Mononuclear cell (primary cell): ENCODE results near the gene ZNF76. TPM values are rescaled to one million over a fixed set of nuclear protein-coding genes. Genes with fewer than 3 reads are reported as not detected.
"Not testable (repeated sequence)": the region's sequence is repeated elsewhere in the genome, so short reads cannot be mapped to it uniquely, and the experiment has no call there.

Experiments
- H3K27me3 ChIP-seq: 2 replicates; pipeline ENCODE4 v1.6.0; 2011; ENCODE audit warnings: low read length, control low read depth; ENCODE audit not compliant: insufficient read depth
- H3K4me1 ChIP-seq: 2 replicates; pipeline ENCODE4 v1.5.1; 2011; ENCODE audit warnings: mild to moderate bottlenecking, low read length, control low read depth; ENCODE audit not compliant: insufficient read depth
- H3K4me3 ChIP-seq: 2 replicates; pipeline ENCODE4 v1.5.1; 2011; ENCODE audit warnings: mild to moderate bottlenecking, low read length, moderate library complexity
- H3K9me3 ChIP-seq: 2 replicates; pipeline ENCODE4 v1.5.1; 2011; ENCODE audit warnings: low read depth, mild to moderate bottlenecking, control low read depth, low read length
- total RNA-seq: library from RNA; depleted of rRNA; stranded (reverse); fragments of >200 nt; gene quantifications from one replicate; pipeline ENCODE4 v1.2.3, GENCODE V29; 2012

ZNF76 gene
- total RNA-seq, 1 donor: 23.4 TPM

DNA sequence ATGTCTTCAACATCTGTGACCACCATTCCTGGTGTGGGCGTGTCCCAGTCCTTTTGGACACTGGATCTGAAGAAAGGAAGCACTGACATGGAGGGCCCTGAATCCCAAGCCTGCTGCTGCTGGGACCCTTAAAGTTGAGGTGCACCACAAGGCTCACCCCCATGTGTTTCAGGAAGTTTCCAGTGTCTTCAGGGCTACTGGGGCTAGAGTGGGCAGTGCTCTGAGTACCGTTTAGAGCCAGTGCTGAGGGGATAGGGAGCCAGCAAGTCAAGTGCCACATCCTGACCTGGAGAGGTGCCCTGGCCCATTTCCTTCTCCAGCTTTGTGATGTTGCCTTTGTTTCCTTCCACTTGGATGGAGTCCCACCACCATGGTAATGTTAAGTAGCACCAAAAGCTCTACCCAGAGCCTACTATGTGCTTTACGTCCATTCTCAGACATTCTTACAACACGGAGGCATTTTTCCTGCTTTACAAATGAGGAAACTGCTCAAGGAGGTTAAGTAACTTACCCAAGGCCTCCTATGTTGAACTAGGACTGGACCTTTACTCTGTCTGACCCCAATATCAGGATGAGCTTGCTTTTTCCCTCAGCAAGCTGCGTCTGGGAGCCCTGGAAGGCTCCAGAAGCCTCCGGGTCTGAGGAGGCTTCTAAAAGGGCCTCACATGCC lies 37.5 kb downstream of the ZNF76 start:
- H3K27me3 ChIP-seq: no peaks in the 10 kb centered on the region
- peaks cover 51% of the 10 kb centered on the region for H3K4me1 ChIP-seq
- H3K4me3 ChIP-seq: peak overlapping the region; percentile 66
- H3K9me3 ChIP-seq: no peaks in the 10 kb centered on the region

- Histone ChIP-seq H3K4me1 (peaks cover 59% of the 10 kb centered on the region), H3K4me3 (peak within 1 kb of the TSS; percentile 66), H3K27me3 (no peaks in the 10 kb centered on the region), H3K9me3 (no peaks in the 10 kb centered on the region)
Observed at GRCh38 chr6:35297601-35298481, 38.3 kb downstream of the ZNF76 start, which contains the start of gene DEF6. DEF6 (plus strand) TSS chr6:35297818; CDS start chr6:35297857, 39 bp downstream.

DNA sequence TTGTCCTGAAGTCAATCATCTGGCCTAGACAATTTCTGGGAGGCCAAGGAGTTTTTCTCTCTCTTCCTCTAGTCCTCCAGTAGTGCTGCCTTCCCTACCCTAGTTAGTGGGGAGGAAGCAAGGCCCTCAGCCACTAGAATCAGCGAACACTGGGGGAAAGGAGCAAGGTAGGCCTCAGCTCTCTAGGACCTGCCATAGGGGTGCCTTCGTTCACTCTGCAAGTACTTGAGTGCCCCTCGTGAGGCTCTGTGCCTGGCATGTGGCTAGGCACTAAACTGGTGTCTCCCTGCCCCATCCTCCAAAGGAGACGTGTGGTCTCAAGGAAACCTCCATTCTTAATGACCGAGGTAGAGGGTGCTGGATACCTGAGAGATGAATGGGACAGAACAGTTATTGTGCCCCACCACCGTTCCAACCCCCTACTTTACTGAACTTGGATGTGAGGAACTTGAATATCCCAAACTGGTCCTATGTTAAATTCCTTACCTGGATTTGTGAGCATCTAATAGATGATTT lies 39.1 kb downstream of the ZNF76 start:
- Histone ChIP-seq H3K4me3 (peak overlapping the region; percentile 66), H3K9me3 (no peaks in the 10 kb centered on the region), H3K4me1 (peaks cover 67% of the 10 kb centered on the region), H3K27me3 (no peaks in the 10 kb centered on the region)

DNA sequence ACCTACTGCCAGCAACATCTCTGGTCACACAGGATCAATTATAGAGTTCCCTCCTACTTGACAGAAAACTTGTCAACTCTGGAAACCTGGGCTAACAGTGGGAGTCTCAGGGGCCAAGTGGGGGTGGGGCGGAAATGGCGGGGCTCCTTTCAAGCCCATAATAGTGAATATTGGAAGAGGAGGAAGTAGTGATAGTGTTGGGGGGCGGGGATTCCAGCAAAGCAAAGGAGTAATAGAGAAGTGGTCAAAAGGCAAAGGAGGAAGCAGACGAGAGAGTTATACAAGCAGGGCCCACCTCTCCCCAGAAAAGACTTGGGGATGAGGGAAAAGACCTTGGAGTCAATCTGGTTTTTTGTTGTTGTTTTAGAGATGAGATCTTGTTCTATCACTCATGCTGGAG lies 40.1 kb downstream of the ZNF76 start:
- peaks cover 77% of the 10 kb centered on the region for H3K4me1 ChIP-seq
- peak overlapping the region; percentile 66 for H3K4me3 ChIP-seq
- no peaks in the 10 kb centered on the region for H3K27me3 ChIP-seq
- no peaks in the 10 kb centered on the region for H3K9me3 ChIP-seq

DNA sequence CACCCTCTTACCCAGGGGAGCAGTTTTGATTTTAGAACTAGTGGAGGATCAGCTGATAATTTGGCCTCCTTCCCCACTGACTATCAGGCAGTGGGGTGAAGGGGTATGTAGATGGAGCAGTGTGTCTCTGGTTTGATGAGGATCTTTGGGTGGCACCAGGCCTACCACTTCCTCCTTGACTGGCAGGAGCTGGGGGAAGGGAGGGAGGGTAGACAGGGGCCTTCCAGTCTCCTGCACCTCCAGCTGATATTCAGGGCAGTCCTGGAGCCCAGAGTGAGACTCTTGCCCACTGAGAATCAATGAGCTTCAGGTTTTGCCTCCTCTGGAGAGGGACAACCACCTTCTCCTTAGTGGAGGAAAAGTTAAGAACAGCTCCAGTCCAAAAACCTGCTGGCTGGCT lies 41.3 kb downstream of the ZNF76 start:
- H3K4me1 ChIP-seq: peaks cover 87% of the 10 kb centered on the region
- H3K4me3 ChIP-seq: peak overlapping the region; percentile 17
- no peaks in the 10 kb centered on the region for H3K27me3 ChIP-seq
- H3K9me3 ChIP-seq: no peaks in the 10 kb centered on the region

GRCh38 chr6:35302604-35303241 lies 43.2 kb downstream of the ZNF76 start:
- Histone ChIP-seq H3K4me3 (peak overlapping the region; percentile 27), H3K9me3 (no peaks in the 10 kb centered on the region), H3K4me1 (peaks cover 86% of the 10 kb centered on the region), H3K27me3 (no peaks in the 10 kb centered on the region)

DNA sequence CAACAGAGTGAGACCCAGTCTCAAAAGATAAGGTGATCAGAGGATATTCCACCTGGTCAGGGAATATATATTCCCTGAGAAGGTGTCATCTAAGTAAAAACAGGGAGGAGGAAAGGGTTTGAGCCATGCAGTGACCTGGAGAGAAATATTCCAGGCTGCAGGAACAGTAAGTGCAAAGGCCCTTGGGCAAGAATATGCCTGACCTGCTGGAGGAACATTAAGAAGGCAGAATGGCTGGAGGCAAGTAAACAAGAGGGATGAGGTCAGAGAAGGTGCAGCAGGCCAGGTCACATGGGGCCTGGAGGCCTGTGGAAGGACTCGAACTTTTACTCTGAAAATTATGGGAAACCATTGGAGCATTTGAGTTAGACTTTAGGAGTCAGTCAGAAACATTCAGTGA lies 44.8 kb downstream of the ZNF76 start:
- no peaks in the 10 kb centered on the region for H3K27me3 ChIP-seq
- H3K4me1 ChIP-seq: peaks cover 85% of the 10 kb centered on the region
- no peaks in the 10 kb centered on the region for H3K9me3 ChIP-seq
- no peak overlapping the region for H3K4me3 ChIP-seq

- H3K27me3 ChIP-seq: no peaks in the 10 kb centered on the region
- H3K4me1 ChIP-seq: peaks cover 85% of the 10 kb centered on the region
- H3K9me3 ChIP-seq: no peaks in the 10 kb centered on the region
- H3K4me3 ChIP-seq: no peak overlapping the region
Observed at GRCh38 chr6:35305117-35305516, 45.6 kb downstream of the ZNF76 start.

DNA sequence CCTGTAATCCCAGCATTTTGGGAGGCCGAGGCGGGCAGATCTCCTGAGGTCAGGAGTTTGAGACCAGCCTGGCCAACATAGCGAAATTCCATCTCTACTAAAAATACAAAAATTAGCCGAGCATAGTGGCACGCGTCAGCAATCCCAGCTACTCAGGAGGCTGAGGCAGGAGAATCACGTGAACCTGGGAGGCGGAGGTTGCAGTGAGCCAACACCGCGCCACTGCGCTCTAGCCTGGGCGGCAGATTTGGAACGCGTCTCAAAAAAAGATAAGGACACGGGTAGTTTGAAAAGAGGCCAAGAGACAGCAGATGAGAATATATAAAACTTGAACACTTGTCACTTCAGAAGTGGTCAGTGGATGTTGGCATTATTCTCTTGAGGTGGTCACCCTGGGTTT lies 47.6 kb downstream of the ZNF76 start:
- not testable (repeated sequence) for H3K27me3 ChIP-seq, H3K9me3 ChIP-seq, H3K4me3 ChIP-seq
- peaks cover 85% of the 10 kb centered on the region for H3K4me1 ChIP-seq

DNA sequence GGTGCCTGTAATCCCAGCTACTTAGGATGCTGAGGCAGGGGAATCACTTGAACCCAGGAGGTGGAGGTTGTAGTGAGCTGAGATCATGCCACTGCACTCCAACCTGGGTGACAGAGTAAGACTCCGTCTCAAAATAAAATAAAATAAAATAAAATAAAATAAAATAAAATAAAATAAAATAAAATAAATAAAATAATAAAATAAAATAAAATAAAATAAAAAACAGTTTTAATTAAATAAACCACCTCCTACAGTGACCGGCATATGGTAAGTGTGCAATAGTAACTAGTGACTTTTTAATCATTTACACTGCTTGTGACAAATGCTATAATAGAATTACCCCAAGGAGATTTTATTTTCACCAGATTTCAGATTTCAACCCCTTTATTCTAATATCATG lies 49.0 kb downstream of the ZNF76 start:
- peaks cover 83% of the 10 kb centered on the region for H3K4me1 ChIP-seq
- H3K9me3 ChIP-seq: not testable (repeated sequence)

GRCh38 chr6:35309611-35310264 lies 50.2 kb downstream of the ZNF76 start:
- peaks cover 76% of the 10 kb centered on the region for H3K4me1 ChIP-seq
- no peaks in the 10 kb centered on the region for H3K9me3 ChIP-seq
- no peaks in the 10 kb centered on the region for H3K27me3 ChIP-seq
- H3K4me3 ChIP-seq: no peak overlapping the region

More for the DNA sequence above, 49.0 kb downstream of the ZNF76 start:
- H3K27me3 ChIP-seq, H3K4me3 ChIP-seq: not testable (repeated sequence)

DNA sequence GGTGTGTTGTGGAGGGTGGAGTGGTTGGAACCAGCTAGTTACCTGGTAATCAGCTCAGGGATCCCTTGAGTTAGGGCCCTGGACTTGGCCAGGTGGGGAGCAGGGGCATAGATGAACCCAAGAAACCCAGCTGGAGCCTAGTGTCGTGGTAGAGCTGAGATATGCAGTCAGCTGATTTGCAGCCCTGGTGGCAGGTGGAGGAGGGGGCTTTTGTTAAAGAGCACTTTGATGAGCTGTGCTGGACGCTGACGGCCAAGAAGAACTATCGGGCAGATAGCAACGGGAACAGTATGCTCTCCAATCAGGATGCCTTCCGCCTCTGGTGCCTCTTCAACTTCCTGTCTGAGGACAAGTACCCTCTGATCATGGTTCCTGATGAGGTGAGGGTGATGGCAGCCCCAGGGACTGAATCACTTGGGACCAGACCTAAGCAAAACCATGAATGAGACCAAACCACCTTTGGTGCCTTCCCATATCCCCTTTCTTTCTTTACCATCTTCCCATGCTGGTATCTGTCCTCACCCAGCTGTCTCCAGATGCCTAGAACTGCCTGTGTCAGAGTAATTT lies 50.8 kb downstream of the ZNF76 start:
- no peaks in the 10 kb centered on the region for H3K27me3 ChIP-seq
- H3K9me3 ChIP-seq: no peaks in the 10 kb centered on the region
- no peak overlapping the region for H3K4me3 ChIP-seq
- peaks cover 73% of the 10 kb centered on the region for H3K4me1 ChIP-seq

- Histone ChIP-seq H3K4me3 (peak overlapping the region; percentile 1), H3K4me1 (peaks cover 69% of the 10 kb centered on the region), H3K9me3 (no peaks in the 10 kb centered on the region), H3K27me3 (no peaks in the 10 kb centered on the region)
Observed at GRCh38 chr6:35311390-35312075, 52.0 kb downstream of the ZNF76 start.
